HEK293 (cell line): Measurements from ENCODE around the gene CALB2.

Experiments
- BCL11A ChIP-seq: fragments of 450-650 bp; formaldehyde crosslinking; IDR thresholded peaks from 2 replicates; pipeline ENCODE4 v1.5.1; 2016; ENCODE audit warnings: low read depth, missing biosample characterization, missing genetic modification characterization
- KLF1 ChIP-seq: fragments of 450-650 bp; formaldehyde crosslinking; IDR thresholded peaks from 2 replicates; pipeline ENCODE4 v1.5.1; 2016; ENCODE audit warnings: missing biosample characterization, missing genetic modification characterization
- KLF9 ChIP-seq: fragments of 450-650 bp; formaldehyde crosslinking; IDR thresholded peaks from 2 replicates; pipeline ENCODE4 v1.5.1; 2016; ENCODE audit warnings: missing biosample characterization, missing genetic modification characterization, low read depth
- MZF1 ChIP-seq: fragments of 450-650 bp; formaldehyde crosslinking; IDR thresholded peaks from 2 replicates; pipeline ENCODE4 v1.5.1; 2017; ENCODE audit warnings: missing biosample characterization, missing genetic modification characterization, borderline replicate concordance
- RBAK ChIP-seq: fragments of 450-650 bp; formaldehyde crosslinking; IDR thresholded peaks from 2 replicates; pipeline ENCODE4 v1.5.1; 2016; ENCODE audit warnings: missing biosample characterization, missing genetic modification characterization
- ZBTB20 ChIP-seq: fragments of 450-650 bp; formaldehyde crosslinking; IDR thresholded peaks from 2 replicates; pipeline ENCODE4 v1.5.1; 2016; ENCODE audit warnings: missing biosample characterization, missing genetic modification characterization
- ZBTB21 ChIP-seq: fragments of 450-650 bp; formaldehyde crosslinking; IDR thresholded peaks from 2 replicates; pipeline ENCODE4 v1.5.1; 2017; ENCODE audit warnings: missing biosample characterization, missing genetic modification characterization
- ZNF146 ChIP-seq: fragments of 450-650 bp; formaldehyde crosslinking; IDR thresholded peaks from 2 replicates; pipeline ENCODE4 v1.5.1; 2016; ENCODE audit warnings: missing biosample characterization, missing genetic modification characterization
- ZNF292 ChIP-seq: fragments of 450-650 bp; formaldehyde crosslinking; IDR thresholded peaks from 2 replicates; pipeline ENCODE4 v1.5.1; 2016; ENCODE audit warnings: low read depth, missing biosample characterization, missing genetic modification characterization, borderline replicate concordance
- ZNF366 ChIP-seq: fragments of 450-650 bp; formaldehyde crosslinking; conservative IDR thresholded peaks from 2 replicates; pipeline ENCODE4 v1.5.1; 2016; ENCODE audit warnings: missing biosample characterization, missing genetic modification characterization
- ZNF37A ChIP-seq: fragments of 450-650 bp; IDR thresholded peaks from 2 replicates; pipeline ENCODE4 v1.5.1; 2018; ENCODE audit warnings: missing biosample characterization, missing genetic modification characterization
- ZNF391 ChIP-seq: fragments of 450-650 bp; formaldehyde crosslinking; IDR thresholded peaks from 2 replicates; pipeline ENCODE4 v1.5.1; 2016; ENCODE audit warnings: low read depth, missing biosample characterization, missing genetic modification characterization, borderline replicate concordance
- ZNF473 ChIP-seq: fragments of 450-650 bp; formaldehyde crosslinking; IDR thresholded peaks from 2 replicates; pipeline ENCODE4 v1.5.1; 2017; ENCODE audit warnings: missing biosample characterization, missing genetic modification characterization
- ZNF529 ChIP-seq: fragments of 450-650 bp; formaldehyde crosslinking; IDR thresholded peaks from 2 replicates; pipeline ENCODE4 v1.5.1; 2017; ENCODE audit warnings: missing genetic modification characterization, missing biosample characterization; ENCODE audit not compliant: insufficient replicate concordance
- ZNF658 ChIP-seq: fragments of 450-650 bp; formaldehyde crosslinking; IDR thresholded peaks from 2 replicates; pipeline ENCODE4; 2016; ENCODE audit warnings: missing biosample characterization, missing genetic modification characterization
- ZNF664 ChIP-seq: fragments of 450-650 bp; formaldehyde crosslinking; IDR thresholded peaks from 2 replicates; pipeline ENCODE4 v1.5.1; 2016; ENCODE audit warnings: missing biosample characterization, missing genetic modification characterization
- ZNF776 ChIP-seq: fragments of 450-650 bp; formaldehyde crosslinking; IDR thresholded peaks from 2 replicates; pipeline ENCODE4 v1.5.0; 2017; ENCODE audit warnings: missing biosample characterization, missing genetic modification characterization, borderline replicate concordance
- ZNF792 ChIP-seq: fragments of 450-650 bp; formaldehyde crosslinking; IDR thresholded peaks from 2 replicates; pipeline ENCODE4 v1.5.1; 2016; ENCODE audit warnings: missing biosample characterization, missing genetic modification characterization
- TF ChIP-seq, protein P1 (sequence below): fragments of 450-650 bp; formaldehyde crosslinking; IDR thresholded peaks from 2 replicates; pipeline ENCODE4 v1.5.1; 2016; ENCODE audit warnings: missing biosample characterization, missing genetic modification characterization
- TF ChIP-seq, protein P2 (sequence below): fragments of 450-650 bp; formaldehyde crosslinking; IDR thresholded peaks from 2 replicates; pipeline ENCODE4 v1.5.0; 2017; ENCODE audit warnings: missing biosample characterization, missing genetic modification characterization, borderline replicate concordance
- TF ChIP-seq, protein P3 (sequence below): fragments of 450-650 bp; formaldehyde crosslinking; IDR thresholded peaks from 2 replicates; pipeline ENCODE4 v1.5.1; 2016; ENCODE audit warnings: missing biosample characterization, missing genetic modification characterization
- TF ChIP-seq, protein P4 (sequence below): fragments of 450-650 bp; formaldehyde crosslinking; IDR thresholded peaks from 2 replicates; pipeline ENCODE4 v1.5.1; 2017; ENCODE audit warnings: missing biosample characterization, mild to moderate bottlenecking, missing genetic modification characterization, moderate library complexity
- TF ChIP-seq, protein P5 (sequence below): fragments of 450-650 bp; formaldehyde crosslinking; IDR thresholded peaks from 2 replicates; pipeline ENCODE4 v1.5.1; 2016; ENCODE audit warnings: missing biosample characterization, missing genetic modification characterization
- TF ChIP-seq, protein P6 (sequence below): fragments of 450-650 bp; formaldehyde crosslinking; IDR thresholded peaks from 2 replicates; pipeline ENCODE4 v1.5.1; 2016; ENCODE audit warnings: missing biosample characterization, missing genetic modification characterization
- TF ChIP-seq, protein P7 (sequence below): fragments of 450-650 bp; formaldehyde crosslinking; IDR thresholded peaks from 2 replicates; pipeline ENCODE4 v1.5.1; 2016; ENCODE audit warnings: missing biosample characterization, missing genetic modification characterization, low read depth

CALB2 gene

DNA sequence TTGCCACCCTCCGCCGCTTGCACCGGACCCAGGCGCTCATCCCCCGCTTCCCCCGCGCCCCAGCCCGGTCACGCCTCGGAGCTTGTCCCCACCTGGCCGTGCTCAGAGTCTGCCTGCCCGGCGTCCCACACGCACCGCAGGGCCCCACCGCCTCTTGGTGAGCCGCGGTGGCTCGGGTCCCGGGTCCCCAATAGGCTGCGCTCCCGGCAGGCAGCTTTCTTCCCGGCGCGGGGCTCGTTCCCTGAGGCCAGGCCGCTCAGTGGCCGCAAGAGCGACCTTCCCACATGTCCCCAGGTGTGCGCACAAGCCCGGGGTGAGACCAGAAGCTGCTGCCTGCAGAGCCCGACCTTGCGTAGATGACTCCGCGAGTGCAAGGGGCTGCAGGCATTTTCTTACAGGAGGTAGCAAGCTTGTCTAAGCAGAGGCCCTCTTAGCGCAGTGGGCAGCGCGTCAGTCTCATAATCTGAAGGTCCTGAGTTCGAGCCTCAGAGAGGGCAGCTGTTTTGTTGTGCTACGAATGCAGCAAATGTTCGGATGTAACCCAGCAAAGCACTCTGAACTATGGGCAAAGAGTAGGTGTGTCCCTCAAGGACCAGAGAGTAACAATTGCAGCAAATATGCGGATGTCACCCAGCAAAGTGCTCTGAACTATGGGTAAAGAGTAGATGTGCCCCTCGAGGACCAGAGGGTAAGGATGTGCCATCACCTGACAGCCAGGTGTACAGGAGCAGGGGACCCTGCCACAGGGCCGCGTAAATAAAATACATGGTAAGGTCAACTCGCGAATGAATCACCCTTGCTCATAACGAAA lies 67.8 kb downstream of the CALB2 start (continued):
- TF ChIP-seq ZNF664 (tag by site-specific recombination) = peak; percentile 88
- TF ChIP-seq, protein P1, sequence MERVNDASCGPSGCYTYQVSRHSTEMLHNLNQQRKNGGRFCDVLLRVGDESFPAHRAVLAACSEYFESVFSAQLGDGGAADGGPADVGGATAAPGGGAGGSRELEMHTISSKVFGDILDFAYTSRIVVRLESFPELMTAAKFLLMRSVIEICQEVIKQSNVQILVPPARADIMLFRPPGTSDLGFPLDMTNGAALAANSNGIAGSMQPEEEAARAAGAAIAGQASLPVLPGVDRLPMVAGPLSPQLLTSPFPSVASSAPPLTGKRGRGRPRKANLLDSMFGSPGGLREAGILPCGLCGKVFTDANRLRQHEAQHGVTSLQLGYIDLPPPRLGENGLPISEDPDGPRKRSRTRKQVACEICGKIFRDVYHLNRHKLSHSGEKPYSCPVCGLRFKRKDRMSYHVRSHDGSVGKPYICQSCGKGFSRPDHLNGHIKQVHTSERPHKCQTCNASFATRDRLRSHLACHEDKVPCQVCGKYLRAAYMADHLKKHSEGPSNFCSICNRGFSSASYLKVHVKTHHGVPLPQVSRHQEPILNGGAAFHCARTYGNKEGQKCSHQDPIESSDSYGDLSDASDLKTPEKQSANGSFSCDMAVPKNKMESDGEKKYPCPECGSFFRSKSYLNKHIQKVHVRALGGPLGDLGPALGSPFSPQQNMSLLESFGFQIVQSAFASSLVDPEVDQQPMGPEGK (tag by site-specific recombination) = peak; percentile 63
- TF ChIP-seq, protein P2, sequence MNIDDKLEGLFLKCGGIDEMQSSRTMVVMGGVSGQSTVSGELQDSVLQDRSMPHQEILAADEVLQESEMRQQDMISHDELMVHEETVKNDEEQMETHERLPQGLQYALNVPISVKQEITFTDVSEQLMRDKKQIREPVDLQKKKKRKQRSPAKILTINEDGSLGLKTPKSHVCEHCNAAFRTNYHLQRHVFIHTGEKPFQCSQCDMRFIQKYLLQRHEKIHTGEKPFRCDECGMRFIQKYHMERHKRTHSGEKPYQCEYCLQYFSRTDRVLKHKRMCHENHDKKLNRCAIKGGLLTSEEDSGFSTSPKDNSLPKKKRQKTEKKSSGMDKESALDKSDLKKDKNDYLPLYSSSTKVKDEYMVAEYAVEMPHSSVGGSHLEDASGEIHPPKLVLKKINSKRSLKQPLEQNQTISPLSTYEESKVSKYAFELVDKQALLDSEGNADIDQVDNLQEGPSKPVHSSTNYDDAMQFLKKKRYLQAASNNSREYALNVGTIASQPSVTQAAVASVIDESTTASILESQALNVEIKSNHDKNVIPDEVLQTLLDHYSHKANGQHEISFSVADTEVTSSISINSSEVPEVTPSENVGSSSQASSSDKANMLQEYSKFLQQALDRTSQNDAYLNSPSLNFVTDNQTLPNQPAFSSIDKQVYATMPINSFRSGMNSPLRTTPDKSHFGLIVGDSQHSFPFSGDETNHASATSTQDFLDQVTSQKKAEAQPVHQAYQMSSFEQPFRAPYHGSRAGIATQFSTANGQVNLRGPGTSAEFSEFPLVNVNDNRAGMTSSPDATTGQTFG (tag by site-specific recombination) = peak; percentile 73; the same call in 1 of the 2 replicates
- TF ChIP-seq, protein P3, sequence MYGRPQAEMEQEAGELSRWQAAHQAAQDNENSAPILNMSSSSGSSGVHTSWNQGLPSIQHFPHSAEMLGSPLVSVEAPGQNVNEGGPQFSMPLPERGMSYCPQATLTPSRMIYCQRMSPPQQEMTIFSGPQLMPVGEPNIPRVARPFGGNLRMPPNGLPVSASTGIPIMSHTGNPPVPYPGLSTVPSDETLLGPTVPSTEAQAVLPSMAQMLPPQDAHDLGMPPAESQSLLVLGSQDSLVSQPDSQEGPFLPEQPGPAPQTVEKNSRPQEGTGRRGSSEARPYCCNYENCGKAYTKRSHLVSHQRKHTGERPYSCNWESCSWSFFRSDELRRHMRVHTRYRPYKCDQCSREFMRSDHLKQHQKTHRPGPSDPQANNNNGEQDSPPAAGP (tag by site-specific recombination) = peak; percentile 83
- TF ChIP-seq, protein P4, sequence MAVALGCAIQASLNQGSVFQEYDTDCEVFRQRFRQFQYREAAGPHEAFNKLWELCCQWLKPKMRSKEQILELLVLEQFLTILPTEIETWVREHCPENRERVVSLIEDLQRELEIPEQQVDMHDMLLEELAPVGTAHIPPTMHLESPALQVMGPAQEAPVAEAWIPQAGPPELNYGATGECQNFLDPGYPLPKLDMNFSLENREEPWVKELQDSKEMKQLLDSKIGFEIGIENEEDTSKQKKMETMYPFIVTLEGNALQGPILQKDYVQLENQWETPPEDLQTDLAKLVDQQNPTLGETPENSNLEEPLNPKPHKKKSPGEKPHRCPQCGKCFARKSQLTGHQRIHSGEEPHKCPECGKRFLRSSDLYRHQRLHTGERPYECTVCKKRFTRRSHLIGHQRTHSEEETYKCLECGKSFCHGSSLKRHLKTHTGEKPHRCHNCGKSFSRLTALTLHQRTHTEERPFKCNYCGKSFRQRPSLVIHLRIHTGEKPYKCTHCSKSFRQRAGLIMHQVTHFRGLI (tag by site-specific recombination) = peak; percentile 42; the same call in 1 of the 2 replicates
- TF ChIP-seq KLF9 (tag by site-specific recombination) = peak; percentile 97
- TF ChIP-seq ZNF146 (tag by site-specific recombination) = no peak
- no peak for TF ChIP-seq ZNF37A (tag by site-specific recombination)
- TF ChIP-seq, protein P5, sequence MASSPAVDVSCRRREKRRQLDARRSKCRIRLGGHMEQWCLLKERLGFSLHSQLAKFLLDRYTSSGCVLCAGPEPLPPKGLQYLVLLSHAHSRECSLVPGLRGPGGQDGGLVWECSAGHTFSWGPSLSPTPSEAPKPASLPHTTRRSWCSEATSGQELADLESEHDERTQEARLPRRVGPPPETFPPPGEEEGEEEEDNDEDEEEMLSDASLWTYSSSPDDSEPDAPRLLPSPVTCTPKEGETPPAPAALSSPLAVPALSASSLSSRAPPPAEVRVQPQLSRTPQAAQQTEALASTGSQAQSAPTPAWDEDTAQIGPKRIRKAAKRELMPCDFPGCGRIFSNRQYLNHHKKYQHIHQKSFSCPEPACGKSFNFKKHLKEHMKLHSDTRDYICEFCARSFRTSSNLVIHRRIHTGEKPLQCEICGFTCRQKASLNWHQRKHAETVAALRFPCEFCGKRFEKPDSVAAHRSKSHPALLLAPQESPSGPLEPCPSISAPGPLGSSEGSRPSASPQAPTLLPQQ = peak; percentile 96
- TF ChIP-seq ZBTB20 (tag by site-specific recombination) = peak; percentile 94
- TF ChIP-seq MZF1 (tag by site-specific recombination) = peak; percentile 99
- TF ChIP-seq KLF1 (tag by site-specific recombination) = peak; percentile 39; the same call in 1 of the 2 replicates
- TF ChIP-seq ZNF292 (tag by site-specific recombination) = no peak
- TF ChIP-seq, protein P6, sequence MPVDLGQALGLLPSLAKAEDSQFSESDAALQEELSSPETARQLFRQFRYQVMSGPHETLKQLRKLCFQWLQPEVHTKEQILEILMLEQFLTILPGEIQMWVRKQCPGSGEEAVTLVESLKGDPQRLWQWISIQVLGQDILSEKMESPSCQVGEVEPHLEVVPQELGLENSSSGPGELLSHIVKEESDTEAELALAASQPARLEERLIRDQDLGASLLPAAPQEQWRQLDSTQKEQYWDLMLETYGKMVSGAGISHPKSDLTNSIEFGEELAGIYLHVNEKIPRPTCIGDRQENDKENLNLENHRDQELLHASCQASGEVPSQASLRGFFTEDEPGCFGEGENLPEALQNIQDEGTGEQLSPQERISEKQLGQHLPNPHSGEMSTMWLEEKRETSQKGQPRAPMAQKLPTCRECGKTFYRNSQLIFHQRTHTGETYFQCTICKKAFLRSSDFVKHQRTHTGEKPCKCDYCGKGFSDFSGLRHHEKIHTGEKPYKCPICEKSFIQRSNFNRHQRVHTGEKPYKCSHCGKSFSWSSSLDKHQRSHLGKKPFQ = peak; percentile 62; the same call in 1 of the 2 replicates
- peak; percentile 29; the same call in 1 of the 2 replicates for TF ChIP-seq ZNF391 (tag by site-specific recombination)
- peak; percentile 78 for TF ChIP-seq ZBTB21
- peak; percentile 99 for TF ChIP-seq ZNF366 (tag by site-specific recombination)
- TF ChIP-seq ZNF658 (tag by site-specific recombination) = no peak
- TF ChIP-seq ZNF529 = no peak
- no peak for TF ChIP-seq ZNF473 (tag by site-specific recombination)
- peak; percentile 76; the same call in 1 of the 2 replicates for TF ChIP-seq ZNF792 (tag by site-specific recombination)
- TF ChIP-seq ZNF776 (tag by site-specific recombination) = no peak
- peak; percentile 99 for TF ChIP-seq BCL11A
- TF ChIP-seq, protein P7, sequence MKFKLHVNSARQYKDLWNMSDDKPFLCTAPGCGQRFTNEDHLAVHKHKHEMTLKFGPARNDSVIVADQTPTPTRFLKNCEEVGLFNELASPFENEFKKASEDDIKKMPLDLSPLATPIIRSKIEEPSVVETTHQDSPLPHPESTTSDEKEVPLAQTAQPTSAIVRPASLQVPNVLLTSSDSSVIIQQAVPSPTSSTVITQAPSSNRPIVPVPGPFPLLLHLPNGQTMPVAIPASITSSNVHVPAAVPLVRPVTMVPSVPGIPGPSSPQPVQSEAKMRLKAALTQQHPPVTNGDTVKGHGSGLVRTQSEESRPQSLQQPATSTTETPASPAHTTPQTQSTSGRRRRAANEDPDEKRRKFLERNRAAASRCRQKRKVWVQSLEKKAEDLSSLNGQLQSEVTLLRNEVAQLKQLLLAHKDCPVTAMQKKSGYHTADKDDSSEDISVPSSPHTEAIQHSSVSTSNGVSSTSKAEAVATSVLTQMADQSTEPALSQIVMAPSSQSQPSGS = no peak
- no peak for TF ChIP-seq RBAK (tag by site-specific recombination)
